GM12872 (cell line): ENCODE data around the gene EVA1C.

Experiments used
- CTCF ChIP-seq: IDR thresholded peaks from 3 replicates; pipeline ENCODE4 v1.5.1; 2011; ENCODE audit warnings: low read depth, mild to moderate bottlenecking, low read length, moderate library complexity; ENCODE audit not compliant: insufficient read depth

The EVA1C gene

GRCh38 chr21:32467291-32467690, 54.8 kb downstream of the EVA1C start:
- no peak for TF ChIP-seq CTCF

GRCh38 chr21:32468681-32469111, 56.2 kb downstream of the EVA1C start:
- no peak for TF ChIP-seq CTCF

GRCh38 chr21:32469628-32470027, 57.1 kb downstream of the EVA1C start:
- TF ChIP-seq CTCF, result no peak

- no peak for TF ChIP-seq CTCF
These were observed 57.7 kb downstream of the EVA1C start for GRCh38 chr21:32470206-32470605.

- TF ChIP-seq CTCF, result no peak
These were observed 60.6 kb downstream of the EVA1C start for GRCh38 chr21:32472890-32473765.

- no peak for TF ChIP-seq CTCF
These were observed 61.9 kb downstream of the EVA1C start for GRCh38 chr21:32474179-32475059.

GRCh38 chr21:32475162-32475812, 62.8 kb downstream of the EVA1C start:
- TF ChIP-seq CTCF, result no peak
